HepG2 (cell line): Measurements from ENCODE around the gene MXRA7. TPM values are rescaled to one million over a fixed set of nuclear protein-coding genes. Genes with fewer than 3 reads are reported as not detected.

Source experiments
- BCL6 ChIP-seq: IDR thresholded peaks from 2 replicates; pipeline ENCODE4 v1.6.1; 2016; ENCODE audit warnings: missing genetic modification reagents, missing compliant biosample characterization
- CAMTA2 ChIP-seq: sonication (generic); formaldehyde crosslinking; IDR thresholded peaks from 2 replicates; pipeline ENCODE4 v1.4.0; 2020; ENCODE audit warnings: mild to moderate bottlenecking, missing genetic modification reagents, borderline replicate concordance
- ESRRA ChIP-seq: sonication (generic); formaldehyde crosslinking; IDR thresholded peaks from 2 replicates; pipeline ENCODE4 v1.5.1; 2020; ENCODE audit warnings: mild to moderate bottlenecking, low read depth, missing genetic modification reagents
- HMG20A ChIP-seq: IDR thresholded peaks from 2 replicates; pipeline ENCODE4 v1.6.1; 2016; ENCODE audit warnings: borderline replicate concordance
- JUNB ChIP-seq: sonication (generic); formaldehyde crosslinking; IDR thresholded peaks from 2 replicates; pipeline ENCODE4 v1.8.0; 2022; ENCODE audit warnings: missing genetic modification reagents, mild to moderate bottlenecking, borderline replicate concordance
- KAT8 ChIP-seq: IDR thresholded peaks from 2 replicates; pipeline ENCODE4 v1.6.1; 2016; ENCODE audit warnings: missing genetic modification reagents, missing compliant biosample characterization
- KDM2A ChIP-seq: sonication (generic); formaldehyde crosslinking; IDR thresholded peaks from 2 replicates; pipeline ENCODE4 v1.4.0; 2020; ENCODE audit warnings: low read depth, missing genetic modification reagents, borderline replicate concordance
- MAFK ChIP-seq, 2 experiments: IDR thresholded peaks in 1 of 2; conservative IDR thresholded peaks in 1 of 2; 2 replicates each; pipeline ENCODE4 v1.6.1; 2011; ENCODE audit warnings: improper control_type of control experiment in 2 of 2, low read length in 2 of 2
- MED13 ChIP-seq: sonication (generic); formaldehyde crosslinking; IDR thresholded peaks from 2 replicates; pipeline ENCODE4 v1.5.0; 2020; ENCODE audit warnings: missing genetic modification reagents
- ONECUT2 ChIP-seq: sonication (generic); formaldehyde crosslinking; IDR thresholded peaks from 2 replicates; pipeline ENCODE4 v1.4.0; 2020; ENCODE audit warnings: missing genetic modification reagents
- PAF1 ChIP-seq: IDR thresholded peaks from 2 replicates; pipeline ENCODE4 v1.6.1; 2016; ENCODE audit warnings: missing genetic modification reagents, missing compliant biosample characterization
- RAD21 ChIP-seq: fragments of 450-650 bp; formaldehyde crosslinking; IDR thresholded peaks from 2 replicates; pipeline ENCODE4 v1.5.0; 2020; ENCODE audit warnings: mild to moderate bottlenecking
- TMF1 ChIP-seq: sonication (generic); formaldehyde crosslinking; IDR thresholded peaks from 2 replicates; pipeline ENCODE4 v1.8.1; 2022; ENCODE audit warnings: low read depth, missing genetic modification reagents
- XRCC5 ChIP-seq: fragments of 200-400 bp; formaldehyde crosslinking; optimal IDR thresholded peaks from 2 replicates; pipeline ENCODE3; 2017; ENCODE audit warnings: mild to moderate bottlenecking, low read length
- ZEB1 ChIP-seq: IDR thresholded peaks from 2 replicates; pipeline ENCODE4 v1.6.1; 2012; ENCODE audit warnings: mild to moderate bottlenecking, low read depth, inconsistent platforms; ENCODE audit not compliant: insufficient replicate concordance
- ZFP36 ChIP-seq: fragments of 150-350 bp; IDR thresholded peaks from 2 replicates; pipeline ENCODE4 v1.6.1; 2018; ENCODE audit warnings: borderline replicate concordance, low read length, low read depth; ENCODE audit not compliant: partially characterized antibody
- ZNF232 ChIP-seq: sonication (generic); formaldehyde crosslinking; IDR thresholded peaks from 2 replicates; pipeline ENCODE4 v1.4.0; 2020; ENCODE audit warnings: missing genetic modification reagents, borderline replicate concordance
- ZNF446 ChIP-seq: sonication (generic); formaldehyde crosslinking; IDR thresholded peaks from 2 replicates; pipeline ENCODE4 v1.5.0; 2020; ENCODE audit warnings: mild to moderate bottlenecking, missing genetic modification reagents
- ZNF484 ChIP-seq: sonication (generic); formaldehyde crosslinking; IDR thresholded peaks from 2 replicates; pipeline ENCODE4 v1.5.1; 2020; ENCODE audit warnings: mild to moderate bottlenecking, low read depth, missing genetic modification reagents, borderline replicate concordance
- ZNF607 ChIP-seq: sonication (generic); formaldehyde crosslinking; IDR thresholded peaks from 2 replicates; pipeline ENCODE4 v1.5.1; 2020; ENCODE audit warnings: missing genetic modification reagents, mild to moderate bottlenecking, borderline replicate concordance
- ZNF614 ChIP-seq: IDR thresholded peaks from 2 replicates; pipeline ENCODE4 v1.6.1; 2018; ENCODE audit warnings: missing biosample characterization, missing genetic modification reagents, inconsistent platforms, borderline replicate concordance
- ZNF747 ChIP-seq: sonication (generic); formaldehyde crosslinking; IDR thresholded peaks from 2 replicates; pipeline ENCODE4 v1.8.1; 2023; ENCODE audit warnings: missing genetic modification reagents, mild to moderate bottlenecking, borderline replicate concordance
- ZNF891 ChIP-seq: sonication (generic); formaldehyde crosslinking; IDR thresholded peaks from 2 replicates; pipeline ENCODE4 v1.5.0; 2020; ENCODE audit warnings: mild to moderate bottlenecking, missing genetic modification reagents
- polyA plus RNA-seq, 8 experiments: library from polyadenylated mRNA; depleted of rRNA in 3 of 8; stranded (reverse) in 7 of 8; unstranded in 1 of 8; fragments of >200 nt; fragmentation: Illumina TruSeq in 4 of 8; extraction: Trizol in 4 of 8; gene quantifications; 2 replicates each; pipeline versions ENCODE4 v1.2.1 to v1.2.3, GENCODE V29; 2011 to 2016; ENCODE audit warnings: low read depth in 4 of 8, missing spikeins in 1 of 8, mixed read lengths in 1 of 8; ENCODE audit not compliant: insufficient read depth in 1 of 8
- total RNA-seq, 5 experiments: library from RNA; depleted of rRNA; stranded (reverse); fragments of >200 nt; fragmentation: Illumina TruSeq; extraction: Trizol; gene quantifications; 2 replicates each; pipeline ENCODE4 v1.2.3, GENCODE V29; 2016; ENCODE audit warnings: low read depth in 1 of 5
- TF ChIP-seq, protein P1 (sequence below): IDR thresholded peaks from 2 replicates; pipeline ENCODE4 v1.6.1; 2016; ENCODE audit warnings: missing compliant biosample characterization, missing genetic modification reagents, borderline replicate concordance
- TF ChIP-seq, protein P2 (sequence below): IDR thresholded peaks from 2 replicates; pipeline ENCODE4 v1.6.1; 2016; ENCODE audit warnings: low read depth
- TF ChIP-seq, protein P3 (sequence below): sonication (generic); formaldehyde crosslinking; IDR thresholded peaks from 2 replicates; pipeline ENCODE4 v1.4.0; 2020; ENCODE audit warnings: missing genetic modification reagents, borderline replicate concordance

MXRA7 gene
- total and polyA plus RNA-seq, 2 of the 13 experiments (the other 11 are each of a cell fraction or from before 2014, with no cell fraction given) = 44.8 to 112 TPM

DNA sequence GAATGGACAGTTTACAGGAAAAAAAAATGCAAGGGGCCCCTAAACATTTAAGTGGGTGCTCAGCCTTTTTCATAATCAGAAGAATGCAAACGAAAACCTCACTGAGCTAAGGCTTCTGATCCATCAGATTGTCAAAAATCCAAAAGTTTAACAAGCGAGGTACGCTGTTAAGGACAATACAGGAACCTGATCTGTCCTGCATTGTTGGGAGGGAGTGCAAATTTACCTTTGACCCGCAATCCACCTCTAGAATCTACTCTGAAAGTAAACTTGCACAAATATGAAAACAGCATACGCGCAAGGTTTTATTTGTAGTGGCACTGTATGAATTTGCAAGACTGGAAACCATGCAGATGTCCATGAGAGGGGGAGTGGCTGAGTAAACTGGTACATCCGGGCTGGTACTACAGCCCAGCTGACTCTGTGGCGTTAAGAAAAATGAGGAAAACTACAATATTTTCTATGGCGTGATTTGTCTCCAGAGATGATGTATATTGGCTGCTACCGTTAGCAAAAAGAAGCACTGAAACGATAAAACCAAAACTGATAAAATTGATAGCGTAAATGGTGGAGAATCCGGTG lies 38.4 kb downstream of the MXRA7 start (continued):
- TF ChIP-seq TMF1 (no peak), MAFK (conservative IDR thresholded peaks at IDR 0.05 in 1 of 2, IDR thresholded peaks at IDR 0.05 in 1 of 2; ENCODE audit: low read length in 2 of 2) (0 out of 4 replicates have a peak, but pooled peaks of 1 of the 2 experiments have one; percentile 0), PAF1 (0 out of 2 replicates have a peak, but pooled peaks have one; percentile 24), ZNF484 (no peak), KDM2A (no peak), ZNF446 (CRISPR knock-in tag) (no peak), XRCC5 (no peak), BCL6 (CRISPR knock-in tag) (0 out of 2 replicates have a peak, but pooled peaks have one; percentile 40), ZNF607 (CRISPR knock-in tag) (no peak), JUNB (CRISPR knock-in tag) (no peak), ZNF614 (CRISPR knock-in tag) (no peak; the same call in 1 of the 2 replicates), ZEB1 (no peak), ESRRA (CRISPR knock-in tag) (no peak), KAT8 (CRISPR knock-in tag) (no peak), ZFP36 (no peak), RAD21 (CRISPR knock-in tag) (no peak), MED13 (CRISPR knock-in tag) (no peak), ZNF891 (CRISPR knock-in tag) (no peak), ZNF232 (CRISPR knock-in tag) (0 out of 2 replicates have a peak, but pooled peaks have one; percentile 26), ZNF747 (CRISPR knock-in tag) (no peak), ONECUT2 (peak; percentile 23; the same call in 1 of the 2 replicates), CAMTA2 (CRISPR knock-in tag) (no peak), HMG20A (peak; percentile 19; the same call in 1 of the 2 replicates)
- TF ChIP-seq, protein P1, sequence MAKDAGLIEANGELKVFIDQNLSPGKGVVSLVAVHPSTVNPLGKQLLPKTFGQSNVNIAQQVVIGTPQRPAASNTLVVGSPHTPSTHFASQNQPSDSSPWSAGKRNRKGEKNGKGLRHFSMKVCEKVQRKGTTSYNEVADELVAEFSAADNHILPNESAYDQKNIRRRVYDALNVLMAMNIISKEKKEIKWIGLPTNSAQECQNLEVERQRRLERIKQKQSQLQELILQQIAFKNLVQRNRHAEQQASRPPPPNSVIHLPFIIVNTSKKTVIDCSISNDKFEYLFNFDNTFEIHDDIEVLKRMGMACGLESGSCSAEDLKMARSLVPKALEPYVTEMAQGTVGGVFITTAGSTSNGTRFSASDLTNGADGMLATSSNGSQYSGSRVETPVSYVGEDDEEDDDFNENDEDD (CRISPR knock-in tag) = peak; percentile 29; the same call in 1 of the 2 replicates
- TF ChIP-seq, protein P2, sequence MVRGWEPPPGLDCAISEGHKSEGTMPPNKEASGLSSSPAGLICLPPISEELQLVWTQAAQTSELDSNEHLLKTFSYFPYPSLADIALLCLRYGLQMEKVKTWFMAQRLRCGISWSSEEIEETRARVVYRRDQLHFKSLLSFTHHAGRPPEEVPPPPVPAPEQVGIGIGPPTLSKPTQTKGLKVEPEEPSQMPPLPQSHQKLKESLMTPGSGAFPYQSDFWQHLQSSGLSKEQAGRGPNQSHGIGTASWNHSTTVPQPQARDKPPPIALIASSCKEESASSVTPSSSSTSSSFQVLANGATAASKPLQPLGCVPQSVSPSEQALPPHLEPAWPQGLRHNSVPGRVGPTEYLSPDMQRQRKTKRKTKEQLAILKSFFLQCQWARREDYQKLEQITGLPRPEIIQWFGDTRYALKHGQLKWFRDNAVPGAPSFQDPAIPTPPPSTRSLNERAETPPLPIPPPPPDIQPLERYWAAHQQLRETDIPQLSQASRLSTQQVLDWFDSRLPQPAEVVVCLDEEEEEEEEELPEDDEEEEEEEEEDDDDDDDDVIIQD (CRISPR knock-in tag) = no peak; the same call in 1 of the 2 replicates
- TF ChIP-seq, protein P3, sequence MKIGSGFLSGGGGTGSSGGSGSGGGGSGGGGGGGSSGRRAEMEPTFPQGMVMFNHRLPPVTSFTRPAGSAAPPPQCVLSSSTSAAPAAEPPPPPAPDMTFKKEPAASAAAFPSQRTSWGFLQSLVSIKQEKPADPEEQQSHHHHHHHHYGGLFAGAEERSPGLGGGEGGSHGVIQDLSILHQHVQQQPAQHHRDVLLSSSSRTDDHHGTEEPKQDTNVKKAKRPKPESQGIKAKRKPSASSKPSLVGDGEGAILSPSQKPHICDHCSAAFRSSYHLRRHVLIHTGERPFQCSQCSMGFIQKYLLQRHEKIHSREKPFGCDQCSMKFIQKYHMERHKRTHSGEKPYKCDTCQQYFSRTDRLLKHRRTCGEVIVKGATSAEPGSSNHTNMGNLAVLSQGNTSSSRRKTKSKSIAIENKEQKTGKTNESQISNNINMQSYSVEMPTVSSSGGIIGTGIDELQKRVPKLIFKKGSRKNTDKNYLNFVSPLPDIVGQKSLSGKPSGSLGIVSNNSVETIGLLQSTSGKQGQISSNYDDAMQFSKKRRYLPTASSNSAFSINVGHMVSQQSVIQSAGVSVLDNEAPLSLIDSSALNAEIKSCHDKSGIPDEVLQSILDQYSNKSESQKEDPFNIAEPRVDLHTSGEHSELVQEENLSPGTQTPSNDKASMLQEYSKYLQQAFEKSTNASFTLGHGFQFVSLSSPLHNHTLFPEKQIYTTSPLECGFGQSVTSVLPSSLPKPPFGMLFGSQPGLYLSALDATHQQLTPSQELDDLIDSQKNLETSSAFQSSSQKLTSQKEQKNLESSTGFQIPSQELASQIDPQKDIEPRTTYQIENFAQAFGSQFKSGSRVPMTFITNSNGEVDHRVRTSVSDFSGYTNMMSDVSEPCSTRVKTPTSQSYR (CRISPR knock-in tag) = peak; percentile 48; the same call in 1 of the 2 replicates
